ENCODE measurements around the gene ARNT2.

- TF ChIP-seq CTCF (IDR thresholded peaks at IDR 0.05) (no peak), POLR2A (IDR thresholded peaks at IDR 0.05) (no peak)
These were observed 121.7 kb downstream of the ARNT2 start for GRCh38 chr15:80525853-80526252.
